Activated naive CD4-positive, alpha-beta T cell treated with anti-CD3 and anti-CD28 coated beads, Interleukin-2, amount 50 U/mL, for 24 hours (primary cell): ENCODE results near the gene GLMN.
A peak's percentile ranks its signal among the peaks of the same experiment; 100 is the strongest.

Experiments
- H3K27ac Mint-ChIP-seq: one replicate; pipeline ENCODE4 v1.8.0; 2021; ENCODE audit warnings: mild to moderate bottlenecking, mixed read lengths
- H3K27me3 Mint-ChIP-seq: one replicate; pipeline ENCODE4 v1.8.0; 2021; ENCODE audit warnings: mixed read lengths
- H3K36me3 Mint-ChIP-seq: one replicate; pipeline ENCODE4 v1.8.0; 2021; ENCODE audit warnings: mixed read lengths
- H3K4me1 Mint-ChIP-seq: one replicate; pipeline ENCODE4 v1.8.0; 2021; ENCODE audit warnings: mixed read lengths
- H3K4me3 Mint-ChIP-seq: one replicate; pipeline ENCODE4 v1.8.0; 2021; ENCODE audit warnings: mild to moderate bottlenecking, mixed read lengths
- H3K9me3 Mint-ChIP-seq: one replicate; pipeline ENCODE4 v1.8.0; 2021; ENCODE audit warnings: mixed read lengths

The GLMN gene

GRCh38 chr1:92298573-92299476 is at the start of gene GLMN, which contains the start of gene RPAP2:
GLMN (minus strand) TSS chr1:92298987; CDS start chr1:92297999, 988 bp downstream.
RPAP2 (plus strand) TSS chr1:92299059; CDS start chr1:92299074, 15 bp downstream.
- peaks cover 48% of the 10 kb centered on the region for H3K4me1 Mint-ChIP-seq
- H3K27ac Mint-ChIP-seq, result peak within 1 kb of the TSS; percentile 97
- no peaks in the 10 kb centered on the region for H3K9me3 Mint-ChIP-seq
- peak within 1 kb of the TSS; percentile 97 for H3K4me3 Mint-ChIP-seq
- no peaks in the 10 kb centered on the region for H3K27me3 Mint-ChIP-seq
- peaks cover 15% of the 10 kb centered on the region for H3K36me3 Mint-ChIP-seq

- peaks cover 29% of the 10 kb centered on the region for H3K36me3 Mint-ChIP-seq
- peak overlapping the region; percentile 55 for H3K27ac Mint-ChIP-seq
- H3K4me1 Mint-ChIP-seq, result peaks cover 8% of the 10 kb centered on the region
- H3K9me3 Mint-ChIP-seq, result no peaks in the 10 kb centered on the region
- H3K4me3 Mint-ChIP-seq, result no peak overlapping the region
- H3K27me3 Mint-ChIP-seq, result no peaks in the 10 kb centered on the region
These were observed 48.3 kb upstream of the GLMN start for GRCh38 chr1:92346866-92347640.

- H3K27me3 Mint-ChIP-seq, result no peaks in the 10 kb centered on the region
These were observed 44.3 kb upstream of the GLMN start for GRCh38 chr1:92343061-92343460.

GRCh38 chr1:92342401-92342800 is 43.6 kb upstream of the GLMN start:
- peaks cover 25% of the 10 kb centered on the region for H3K36me3 Mint-ChIP-seq
- H3K4me3 Mint-ChIP-seq, result no peak overlapping the region
- H3K27ac Mint-ChIP-seq, result peak overlapping the region; percentile 25
- no peaks in the 10 kb centered on the region for H3K27me3 Mint-ChIP-seq
- H3K4me1 Mint-ChIP-seq, result no peaks in the 10 kb centered on the region
- no peaks in the 10 kb centered on the region for H3K9me3 Mint-ChIP-seq

More at GRCh38 chr1:92343061-92343460, 44.3 kb upstream of the GLMN start:
- Mint-ChIP-seq H3K27ac (no peak overlapping the region), H3K36me3 (peaks cover 25% of the 10 kb centered on the region), H3K4me3 (no peak overlapping the region), H3K4me1 (peaks cover 1% of the 10 kb centered on the region), H3K9me3 (no peaks in the 10 kb centered on the region)

GRCh38 chr1:92340154-92340553 is 41.4 kb upstream of the GLMN start:
- Mint-ChIP-seq H3K36me3 (peaks cover 24% of the 10 kb centered on the region), H3K4me3 (no peak overlapping the region), H3K4me1 (peaks cover 4% of the 10 kb centered on the region), H3K9me3 (no peaks in the 10 kb centered on the region), H3K27me3 (no peaks in the 10 kb centered on the region), H3K27ac (no peak overlapping the region)

GRCh38 chr1:92333668-92334067 is 34.9 kb upstream of the GLMN start:
- Mint-ChIP-seq H3K27me3 (no peaks in the 10 kb centered on the region), H3K36me3 (peaks cover 38% of the 10 kb centered on the region), H3K4me3 (peak overlapping the region; percentile 81), H3K27ac (peak overlapping the region; percentile 92), H3K4me1 (peaks cover 34% of the 10 kb centered on the region), H3K9me3 (no peaks in the 10 kb centered on the region)

- Mint-ChIP-seq H3K4me3 (no peak overlapping the region), H3K27me3 (no peaks in the 10 kb centered on the region), H3K36me3 (peaks cover 59% of the 10 kb centered on the region), H3K27ac (no peak overlapping the region), H3K4me1 (peaks cover 32% of the 10 kb centered on the region), H3K9me3 (no peaks in the 10 kb centered on the region)
These were observed 30.8 kb upstream of the GLMN start for GRCh38 chr1:92329347-92330129.

GRCh38 chr1:92327794-92328193 is 29.0 kb upstream of the GLMN start:
- H3K4me1 Mint-ChIP-seq, result peaks cover 33% of the 10 kb centered on the region
- no peak overlapping the region for H3K4me3 Mint-ChIP-seq
- H3K27ac Mint-ChIP-seq, result no peak overlapping the region
- peaks cover 61% of the 10 kb centered on the region for H3K36me3 Mint-ChIP-seq
- no peaks in the 10 kb centered on the region for H3K27me3 Mint-ChIP-seq
- H3K9me3 Mint-ChIP-seq, result no peaks in the 10 kb centered on the region

GRCh38 chr1:92326681-92327080 is 27.9 kb upstream of the GLMN start:
- no peaks in the 10 kb centered on the region for H3K9me3 Mint-ChIP-seq
- peaks cover 61% of the 10 kb centered on the region for H3K36me3 Mint-ChIP-seq
- H3K27me3 Mint-ChIP-seq, result no peaks in the 10 kb centered on the region
- H3K27ac Mint-ChIP-seq, result no peak overlapping the region
- no peak overlapping the region for H3K4me3 Mint-ChIP-seq
- peaks cover 28% of the 10 kb centered on the region for H3K4me1 Mint-ChIP-seq

GRCh38 chr1:92324784-92325183 is 26.0 kb upstream of the GLMN start:
- Mint-ChIP-seq H3K4me3 (no peak overlapping the region), H3K27me3 (no peaks in the 10 kb centered on the region), H3K9me3 (no peaks in the 10 kb centered on the region), H3K27ac (no peak overlapping the region), H3K4me1 (peaks cover 15% of the 10 kb centered on the region), H3K36me3 (peaks cover 57% of the 10 kb centered on the region)

GRCh38 chr1:92323473-92324453 is 25.0 kb upstream of the GLMN start:
- Mint-ChIP-seq H3K27me3 (no peaks in the 10 kb centered on the region), H3K36me3 (peaks cover 54% of the 10 kb centered on the region), H3K9me3 (no peaks in the 10 kb centered on the region), H3K4me3 (no peak overlapping the region), H3K27ac (peak overlapping the region; percentile 81), H3K4me1 (peaks cover 22% of the 10 kb centered on the region)

- H3K27ac Mint-ChIP-seq, result peak overlapping the region; percentile 66
- H3K27me3 Mint-ChIP-seq, result no peaks in the 10 kb centered on the region
- peaks cover 60% of the 10 kb centered on the region for H3K4me1 Mint-ChIP-seq
- peaks cover 13% of the 10 kb centered on the region for H3K36me3 Mint-ChIP-seq
- H3K4me3 Mint-ChIP-seq, result peak overlapping the region; percentile 48
- H3K9me3 Mint-ChIP-seq, result no peaks in the 10 kb centered on the region
These were observed 19.2 kb upstream of the GLMN start for GRCh38 chr1:92317836-92318493.

- no peaks in the 10 kb centered on the region for H3K9me3 Mint-ChIP-seq
- peak overlapping the region; percentile 90 for H3K27ac Mint-ChIP-seq
- H3K27me3 Mint-ChIP-seq, result no peaks in the 10 kb centered on the region
- H3K4me1 Mint-ChIP-seq, result peaks cover 71% of the 10 kb centered on the region
- H3K4me3 Mint-ChIP-seq, result peak overlapping the region; percentile 39
- H3K36me3 Mint-ChIP-seq, result peaks cover 17% of the 10 kb centered on the region
These were observed 17.2 kb upstream of the GLMN start for GRCh38 chr1:92315766-92316599.
